Measurements from ENCODE around the gene PIAS4. TPM values are rescaled to one million over a fixed set of nuclear protein-coding genes. Genes with fewer than 3 reads are reported as not detected.
A peak's percentile ranks its signal among the peaks of the same experiment; 100 is the strongest.

The PIAS4 gene
- total and polyA plus RNA-seq, 8 donors: 20.9 to 29.9 (median 24.2) TPM

DNA sequence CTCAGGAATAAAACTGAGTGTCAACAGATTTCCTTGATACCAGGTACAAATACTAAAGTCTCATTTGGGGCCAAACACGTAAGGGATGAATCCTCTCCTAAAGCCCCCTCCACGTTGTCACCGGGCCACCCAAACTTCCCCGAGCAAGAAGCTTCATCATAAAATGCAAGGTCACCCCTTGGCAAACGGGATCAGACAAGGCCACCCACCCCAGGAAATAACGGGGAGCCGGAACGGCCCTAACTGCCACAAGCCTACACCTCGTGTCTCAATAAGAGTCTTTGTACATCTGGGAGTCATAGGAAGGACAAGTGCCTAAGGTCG is 23.0 kb upstream of the PIAS4 start:
- TF ChIP-seq, protein P1, sequence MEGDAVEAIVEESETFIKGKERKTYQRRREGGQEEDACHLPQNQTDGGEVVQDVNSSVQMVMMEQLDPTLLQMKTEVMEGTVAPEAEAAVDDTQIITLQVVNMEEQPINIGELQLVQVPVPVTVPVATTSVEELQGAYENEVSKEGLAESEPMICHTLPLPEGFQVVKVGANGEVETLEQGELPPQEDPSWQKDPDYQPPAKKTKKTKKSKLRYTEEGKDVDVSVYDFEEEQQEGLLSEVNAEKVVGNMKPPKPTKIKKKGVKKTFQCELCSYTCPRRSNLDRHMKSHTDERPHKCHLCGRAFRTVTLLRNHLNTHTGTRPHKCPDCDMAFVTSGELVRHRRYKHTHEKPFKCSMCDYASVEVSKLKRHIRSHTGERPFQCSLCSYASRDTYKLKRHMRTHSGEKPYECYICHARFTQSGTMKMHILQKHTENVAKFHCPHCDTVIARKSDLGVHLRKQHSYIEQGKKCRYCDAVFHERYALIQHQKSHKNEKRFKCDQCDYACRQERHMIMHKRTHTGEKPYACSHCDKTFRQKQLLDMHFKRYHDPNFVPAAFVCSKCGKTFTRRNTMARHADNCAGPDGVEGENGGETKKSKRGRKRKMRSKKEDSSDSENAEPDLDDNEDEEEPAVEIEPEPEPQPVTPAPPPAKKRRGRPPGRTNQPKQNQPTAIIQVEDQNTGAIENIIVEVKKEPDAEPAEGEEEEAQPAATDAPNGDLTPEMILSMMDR (IDR thresholded peaks at IDR 0.05): no peak
- Histone ChIP-seq H3K36me3 (peaks cover 13 to 48% of the 10 kb centered on the region in 2 donors), H3K4me1 (peaks cover 20 to 80% of the 10 kb centered on the region in 2 donors), H3K27me3 (no peaks in the 10 kb centered on the region), H3K9me3 (no peaks in the 10 kb centered on the region), H3K4me3 (peak overlapping the region; percentile 79 to 94), H3K27ac (peak overlapping the region; percentile 92 to 96)
- ATAC-seq: no peak
- no peak for DNase-seq
- intact Hi-C loops (cut with DNase I): no loop called here

- Histone ChIP-seq H3K27me3 (no peaks in the 10 kb centered on the region), H3K4me3 (peak within 1 kb of the TSS; percentile 79 to 94), H3K27ac (peak within 1 kb of the TSS; percentile 92 to 96), H3K4me1 (peaks cover 20 to 74% of the 10 kb centered on the region in 2 donors), H3K9me3 (no peaks in the 10 kb centered on the region), H3K36me3 (peaks cover 11 to 43% of the 10 kb centered on the region in 2 donors)
- intact Hi-C loops (cut with DNase I): no loop called here
- DNase-seq: peak; percentile 91 to 96 (median 95)
- TF ChIP-seq, protein P1 (IDR thresholded peaks at IDR 0.05): no peak
- ATAC-seq: peak; percentile 69
Measured at GRCh38 chr19:3984908-3985642, 22.5 kb upstream of the PIAS4 start, which contains the start of gene EEF2. Gene EEF2, minus strand, starts transcription at chr19:3985463. Its CDS starts 83 bp downstream, at chr19:3985380.

GRCh38 chr19:3985643-3986259 is 21.8 kb upstream of the PIAS4 start:
- H3K27me3 ChIP-seq: no peaks in the 10 kb centered on the region
- TF ChIP-seq, protein P1 (IDR thresholded peaks at IDR 0.05): no peak
- intact Hi-C loops (cut with DNase I): no loop called here
- H3K36me3 ChIP-seq: peaks cover 11 to 36% of the 10 kb centered on the region in 2 donors
- no peak for ATAC-seq
- H3K27ac ChIP-seq: peak overlapping the region; percentile 62 to 96
- H3K4me1 ChIP-seq: peaks cover 20 to 68% of the 10 kb centered on the region in 2 donors
- DNase-seq: no peak
- peak overlapping the region; percentile 79 to 94 for H3K4me3 ChIP-seq
- no peaks in the 10 kb centered on the region for H3K9me3 ChIP-seq

- Histone ChIP-seq H3K27ac (peak overlapping the region; percentile 62 to 96), H3K36me3 (peaks cover 5 to 29% of the 10 kb centered on the region in 2 donors), H3K9me3 (no peaks in the 10 kb centered on the region), H3K4me3 (peak overlapping the region; percentile 79 to 94), H3K27me3 (no peaks in the 10 kb centered on the region), H3K4me1 (peaks cover 20 to 61% of the 10 kb centered on the region in 2 donors)
- peak; percentile 63 for ATAC-seq
- TF ChIP-seq, protein P1 (IDR thresholded peaks at IDR 0.05): peak; percentile 38 to 47
- DNase-seq: peak in 1 of 4 donors; percentile 72
- intact Hi-C loops (cut with DNase I): no loop called here
Measured at GRCh38 chr19:3986260-3987041, 21.1 kb upstream of the PIAS4 start.
